ENCODE data around the gene NACAD.

GRCh38 chr7:45066409-45066808 lies 22.4 kb downstream of the NACAD start:
- TF ChIP-seq CTCF (IDR thresholded peaks at IDR 0.05) (no peak), POLR2A (IDR thresholded peaks at IDR 0.05) (no peak)
